ENCODE data around the gene ENTPD8.

DNA sequence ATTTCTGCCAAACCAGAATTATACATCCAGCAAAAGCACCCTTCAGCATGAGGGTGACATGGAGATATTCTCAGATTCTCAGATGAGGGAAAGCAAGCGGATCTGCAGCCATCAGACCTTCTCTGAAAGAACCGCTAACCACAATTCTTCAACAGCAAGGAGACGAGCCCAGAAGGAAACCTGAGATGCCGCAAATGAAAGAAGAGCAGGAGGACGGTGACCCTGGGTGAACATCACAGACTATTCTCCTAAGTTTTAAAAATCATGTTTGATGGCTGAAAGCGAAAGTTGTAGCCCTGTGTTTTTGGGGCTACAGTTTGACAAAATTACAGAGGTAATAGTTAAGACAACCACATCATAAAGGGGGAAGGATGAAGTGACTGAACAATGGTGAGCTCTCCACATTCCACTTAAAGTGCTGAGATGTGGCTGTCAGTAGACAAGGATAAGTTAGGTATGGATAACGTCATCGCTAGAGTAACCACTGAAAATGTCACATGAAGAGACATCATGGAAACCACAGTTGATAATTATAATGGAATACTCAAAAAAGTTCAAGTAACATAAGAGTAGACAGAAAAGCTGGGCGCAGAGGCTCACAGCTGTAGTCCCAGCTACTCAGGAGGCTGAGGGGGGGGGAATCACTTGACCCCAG, 49.5 kb upstream of the ENTPD8 start:
- TF ChIP-seq, protein P1, sequence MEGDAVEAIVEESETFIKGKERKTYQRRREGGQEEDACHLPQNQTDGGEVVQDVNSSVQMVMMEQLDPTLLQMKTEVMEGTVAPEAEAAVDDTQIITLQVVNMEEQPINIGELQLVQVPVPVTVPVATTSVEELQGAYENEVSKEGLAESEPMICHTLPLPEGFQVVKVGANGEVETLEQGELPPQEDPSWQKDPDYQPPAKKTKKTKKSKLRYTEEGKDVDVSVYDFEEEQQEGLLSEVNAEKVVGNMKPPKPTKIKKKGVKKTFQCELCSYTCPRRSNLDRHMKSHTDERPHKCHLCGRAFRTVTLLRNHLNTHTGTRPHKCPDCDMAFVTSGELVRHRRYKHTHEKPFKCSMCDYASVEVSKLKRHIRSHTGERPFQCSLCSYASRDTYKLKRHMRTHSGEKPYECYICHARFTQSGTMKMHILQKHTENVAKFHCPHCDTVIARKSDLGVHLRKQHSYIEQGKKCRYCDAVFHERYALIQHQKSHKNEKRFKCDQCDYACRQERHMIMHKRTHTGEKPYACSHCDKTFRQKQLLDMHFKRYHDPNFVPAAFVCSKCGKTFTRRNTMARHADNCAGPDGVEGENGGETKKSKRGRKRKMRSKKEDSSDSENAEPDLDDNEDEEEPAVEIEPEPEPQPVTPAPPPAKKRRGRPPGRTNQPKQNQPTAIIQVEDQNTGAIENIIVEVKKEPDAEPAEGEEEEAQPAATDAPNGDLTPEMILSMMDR (conservative IDR thresholded peaks at IDR 0.05 in 1 of 2, IDR thresholded peaks at IDR 0.05 in 1 of 2; ENCODE audit: extremely low read depth in 1 of 2, insufficient read depth in 1 of 2, low read depth in 1 of 2, low read length in 2 of 2): no peak
- no peak for TF ChIP-seq EZH2 (IDR thresholded peaks at IDR 0.05; ENCODE audit: borderline replicate concordance, low read length)
